Activated CD8-positive, alpha-beta memory T cell treated with anti-CD3 and anti-CD28 coated beads for 36 hours (primary cell): ENCODE results near the gene AMFR. TPM values are rescaled to one million over a fixed set of nuclear protein-coding genes. Genes with fewer than 3 reads are reported as not detected.

Source experiments
- CTCF ChIA-PET: fragments of 350-600 bp; sonication (Branson Sonifier 250); formaldehyde crosslinking; loops from one replicate; lab custom pipeline; 2021; ENCODE audit warnings: antibody characterized with exemption; lab: Charles Lee
- POLR2A ChIA-PET: fragments of 350-600 bp; sonication (Branson Sonifier 250); formaldehyde crosslinking; loops from one replicate; lab custom pipeline; 2021; ENCODE audit warnings: antibody characterized with exemption; lab: Charles Lee
- total RNA-seq, 2 experiments: library from RNA; stranded (reverse); gene quantifications; one replicate each; pipeline ENCODE4 v1.2.3, GENCODE V29; 2021

Gene AMFR
- total RNA-seq, 2 experiments from 2014 or later = 56.7 to 56.9 TPM

- POLR2A ChIA-PET = interaction anchor here (0.5 kb wide), 1 partner anchor 837 kb away, joined by 3 read pairs; no protein-coding TSS in a partner anchor
- CTCF ChIA-PET = interaction anchor here (0.6 kb wide), 1 partner anchor 11 kb away, joined by 3 read pairs; no protein-coding TSS in a partner anchor
Observed at GRCh38 chr16:56355221-56355620, 70.1 kb downstream of the AMFR start.

GRCh38 chr16:56354746-56355145, 70.6 kb downstream of the AMFR start:
- POLR2A ChIA-PET = interaction anchor here (0.5 kb wide), 1 partner anchor 838 kb away, joined by 3 read pairs; no protein-coding TSS in a partner anchor
- CTCF ChIA-PET = no interaction called here

GRCh38 chr16:56354016-56354415, 71.3 kb downstream of the AMFR start:
- POLR2A ChIA-PET = no interaction called here
- CTCF ChIA-PET = no interaction called here

- CTCF ChIA-PET = no interaction called here
- POLR2A ChIA-PET = no interaction called here
Observed at GRCh38 chr16:56353054-56353921, 72.1 kb downstream of the AMFR start.

- POLR2A ChIA-PET = no interaction called here
- CTCF ChIA-PET = no interaction called here
Observed at GRCh38 chr16:56352351-56353053, 72.8 kb downstream of the AMFR start.

- ChIA-PET POLR2A (no interaction called here), CTCF (no interaction called here)
Observed at GRCh38 chr16:56351481-56351880, 73.9 kb downstream of the AMFR start.

GRCh38 chr16:56350491-56351405, 74.6 kb downstream of the AMFR start:
- POLR2A ChIA-PET = no interaction called here
- CTCF ChIA-PET = no interaction called here

GRCh38 chr16:56349711-56350161, 75.6 kb downstream of the AMFR start:
- CTCF ChIA-PET = interaction anchor here (1.0 kb wide), 1 partner anchor 32 kb away, joined by 3 read pairs; no protein-coding TSS in a partner anchor
- POLR2A ChIA-PET = no interaction called here

GRCh38 chr16:56349086-56349415, 76.3 kb downstream of the AMFR start:
- ChIA-PET POLR2A (no interaction called here), CTCF (interaction anchor here (0.7 to 1.0 kb wide), 2 partner anchors 31 to 940 kb away, joined by 3 read pairs; no protein-coding TSS in a partner anchor)

- CTCF ChIA-PET = interaction anchor here (0.7 to 1.0 kb wide), 2 partner anchors 30 to 941 kb away, joined by 3 read pairs; no protein-coding TSS in a partner anchor
- POLR2A ChIA-PET = no interaction called here
Observed at GRCh38 chr16:56348168-56349085, 76.9 kb downstream of the AMFR start.

GRCh38 chr16:56347670-56348069, 77.7 kb downstream of the AMFR start:
- ChIA-PET POLR2A (no interaction called here), CTCF (interaction anchor here (0.5 kb wide), 1 partner anchor 27 kb away, joined by 3 read pairs; no protein-coding TSS in a partner anchor)

GRCh38 chr16:56347166-56347565, 78.2 kb downstream of the AMFR start:
- POLR2A ChIA-PET = no interaction called here
- CTCF ChIA-PET = interaction anchor here (0.5 kb wide), 1 partner anchor 27 kb away, joined by 3 read pairs; no protein-coding TSS in a partner anchor

- CTCF ChIA-PET = interaction anchor here (1.6 kb wide), 1 partner anchor 10 kb away, joined by 4 read pairs; no protein-coding TSS in a partner anchor
Observed at GRCh38 chr16:56346131-56346890, 79.0 kb downstream of the AMFR start.

GRCh38 chr16:56345406-56346050, 79.8 kb downstream of the AMFR start:
- ChIA-PET CTCF (interaction anchor here (1.6 kb wide), 1 partner anchor 11 kb away, joined by 4 read pairs; no protein-coding TSS in a partner anchor), POLR2A (no interaction called here)

More at GRCh38 chr16:56346131-56346890, 79.0 kb downstream of the AMFR start:
- POLR2A ChIA-PET = no interaction called here

GRCh38 chr16:56344518-56345405, 80.6 kb downstream of the AMFR start:
- ChIA-PET POLR2A (no interaction called here), CTCF (interaction anchor here (0.7 to 1.6 kb wide), 2 partner anchors 11 to 12 kb away, joined by 3 to 4 read pairs; no protein-coding TSS in a partner anchor)
